K562 (cell line): ENCODE data around the gene GLG1. TPM values are rescaled to one million over a fixed set of nuclear protein-coding genes. Genes with fewer than 3 reads are reported as not detected.
"Not testable (repeated sequence)": the region's sequence is repeated elsewhere in the genome, so short reads cannot be mapped to it uniquely, and the experiment has no call there.

Source experiments
- ATAC-seq: fragments of 200-7000 bp; cut with Tn5 transposase; 3 replicates; pipeline ENCODE4 v1.9.1; 2020; ENCODE audit warnings: moderate library complexity
- BruUV-seq: library from RNA; stranded (reverse); fragments of 400-500 nt; replicated peaks from 2 replicates; lab custom pipeline; 2021; lab: Mats Ljungman, UMichigan
- CTCF ChIA-PET: fragments of 300-600 bp; formaldehyde crosslinking; extraction: SDS; loops from one replicate; lab custom pipeline; 2021; ENCODE audit warnings: low intra/inter-chr PET ratio; lab: Yijun Ruan, JAX
- POLR2A ChIA-PET: fragments of 300-600, 350-650 bp; sonication (Branson Sonifier 250); formaldehyde crosslinking; extraction: SDS; loops from one replicate; lab custom pipeline; 2021; ENCODE audit warnings: antibody characterized with exemption, inconsistent platforms; lab: Yijun Ruan, JAX
- DNase-seq, 4 experiments: peaks; one replicate each; pipeline versions ENCODE4 v3.0.0 to v3.0.0-alpha.2; 2011 to 2018; ENCODE audit warnings: low spot score in 3 of 4, mixed read lengths in 3 of 4; ENCODE audit errors: extremely low read depth in 1 of 4
- FAIRE-seq: peaks from 2 replicates; lab custom pipeline; 2011; peaks lifted over from hg19 to GRCh38; lab: Jason Lieb, UNC
- H2AFZ ChIP-seq: 2 replicates; pipeline ENCODE4 v1.6.0; 2011; ENCODE audit warnings: low read depth, low read length, control low read depth, inconsistent platforms
- H3K27ac ChIP-seq: fragments of 200-600 bp; 3 replicates; pipeline ENCODE4 v1.8.0; 2011; ENCODE audit warnings: low read depth, mild to moderate bottlenecking, control low read depth, inconsistent platforms, low read length, moderate library complexity, mixed read lengths; ENCODE audit errors: extremely low read depth
- H3K27me3 ChIP-seq, 2 experiments: fragments of 300-600 bp in 1 of 2; 2 replicates in 1 of 2; 3 replicates in 1 of 2; pipeline versions ENCODE4 v1.6.0 to v1.8.0; 2011; ENCODE audit warnings: inconsistent platforms in 2 of 2, low read length in 2 of 2, mild to moderate bottlenecking in 1 of 2, mixed read lengths in 1 of 2, moderate library complexity in 1 of 2; ENCODE audit not compliant: control insufficient read depth in 2 of 2, insufficient read depth in 2 of 2
- H3K36me3 ChIP-seq: fragments of 300-600 bp; 3 replicates; pipeline ENCODE4 v1.8.0; 2011; ENCODE audit warnings: mild to moderate bottlenecking, low read length, inconsistent platforms; ENCODE audit not compliant: control insufficient read depth, insufficient read depth
- H3K4me1 ChIP-seq, 2 experiments: fragments of 200-600 bp in 1 of 2; replicated peaks in 1 of 2; 2 replicates in 1 of 2; 3 replicates in 1 of 2; pipeline versions ENCODE4 v1.5.1 to v1.8.0; 2011; ENCODE audit warnings: inconsistent platforms in 2 of 2, low read length in 2 of 2, mild to moderate bottlenecking in 1 of 2, mixed read lengths in 1 of 2, moderate library complexity in 1 of 2; ENCODE audit not compliant: control insufficient read depth in 2 of 2, insufficient read depth in 2 of 2
- H3K4me2 ChIP-seq: 2 replicates; pipeline ENCODE4 v1.6.1; 2011; ENCODE audit warnings: low read length, control low read depth, inconsistent platforms, mixed read lengths; ENCODE audit not compliant: insufficient read depth
- H3K4me3 ChIP-seq: fragments of 200-600 bp; sonication (generic), shearing (Covaris generic); 2 replicates; pipeline ENCODE4 v1.5.1; 2016; ENCODE audit warnings: control low read depth, inconsistent platforms
- H3K79me2 ChIP-seq: fragments of 200-600 bp; 3 replicates; pipeline ENCODE4 v1.8.0; 2011; ENCODE audit warnings: low read length, inconsistent platforms; ENCODE audit not compliant: control insufficient read depth, insufficient read depth
- H3K9ac ChIP-seq, 2 experiments: 2 replicates each; pipeline versions ENCODE4 v1.6.0 to v1.6.1; 2011; ENCODE audit warnings: low read depth in 2 of 2, low read length in 2 of 2, control low read depth in 1 of 2, inconsistent platforms in 1 of 2, mild to moderate bottlenecking in 1 of 2, mixed read lengths in 1 of 2; ENCODE audit not compliant: insufficient read depth in 1 of 2
- H3K9me1 ChIP-seq: one replicate; pipeline ENCODE4 v1.6.0; 2011; ENCODE audit warnings: inconsistent platforms, mild to moderate bottlenecking, low read length, moderate library complexity; ENCODE audit not compliant: control insufficient read depth, insufficient read depth
- H3K9me3 ChIP-seq: replicated peaks from 2 replicates; pipeline ENCODE4 v1.5.1; 2011; ENCODE audit warnings: low read depth, low read length, inconsistent platforms; ENCODE audit not compliant: control insufficient read depth, insufficient read depth
- H4K20me1 ChIP-seq: replicated peaks from 2 replicates; pipeline ENCODE4 v1.6.1; 2011; ENCODE audit warnings: low read length, inconsistent platforms, mixed read lengths; ENCODE audit not compliant: control insufficient read depth, insufficient read depth
- C11orf30 ChIP-seq: fragments of 450-650 bp; IDR thresholded peaks from 2 replicates; pipeline ENCODE4 v1.6.1; 2016; ENCODE audit warnings: low read depth, mild to moderate bottlenecking
- ZNF316 ChIP-seq: fragments of 450-650 bp; IDR thresholded peaks from 2 replicates; pipeline ENCODE4 v1.6.1; 2016
- WGBS: fragments of 100-300 bp; shearing (Covaris generic); methylation state at CpG from one replicate; pipeline ENCODE4 v1.1.6; 2016; ENCODE audit warnings: low coverage, mixed read lengths; ENCODE audit not compliant: insufficient coverage; ENCODE audit errors: missing lambda C conversion rate; 5-methylcytosine and 5-hydroxymethylcytosine counted together
- in situ Hi-C: fragments of 300-500 bp; cut with MboI; formaldehyde crosslinking; loops from 4 replicates; pipeline ENCODE4 v1.15.0; 2018; ENCODE audit warnings: inconsistent platforms, mixed read lengths
- intact Hi-C: fragments of 100-400 bp; cut with micrococcal nuclease; formaldehyde crosslinking; loops from 2 replicates; pipeline ENCODE4 v1.14.2; 2022
- polyA plus RNA-seq, 8 experiments: library from polyadenylated mRNA; depleted of rRNA in 4 of 8; stranded (reverse) in 5 of 8; unstranded in 3 of 8; fragments of >200 nt; fragmentation: Nextera tagmentation in 2 of 8; fragmentation: Illumina TruSeq in 1 of 8; extraction: Ambion mirVana in 2 of 8; extraction: Trizol in 1 of 8; gene quantifications; 2 replicates each; pipeline versions ENCODE4 v1.2.1 to v1.2.3, GENCODE V29; 2011 to 2014; ENCODE audit warnings: inconsistent platforms in 1 of 8, missing spikeins in 1 of 8
- total RNA-seq, 7 experiments: library from RNA; depleted of rRNA in 6 of 7; stranded (reverse); fragments of >200 nt in 6 of 7; fragmentation: Illumina TruSeq in 2 of 7; extraction: Trizol in 2 of 7; gene quantifications; 2 replicates each; pipeline versions ENCODE4 v1.2.1 to v1.2.3, GENCODE V29; 2011 to 2021; ENCODE audit warnings: low replicate concordance in 1 of 7
- TF ChIP-seq, protein P1 (sequence below), 2 experiments: fragments of 450-650 bp; IDR thresholded peaks; 2 replicates each; pipeline ENCODE4 v1.6.1; 2016

The GLG1 gene
- total and polyA plus RNA-seq, 9 of the 15 experiments (the other 6 are each of a cell fraction or from before 2014, with no cell fraction given): 6.2 to 36.0 (median 23.6) TPM

DNA sequence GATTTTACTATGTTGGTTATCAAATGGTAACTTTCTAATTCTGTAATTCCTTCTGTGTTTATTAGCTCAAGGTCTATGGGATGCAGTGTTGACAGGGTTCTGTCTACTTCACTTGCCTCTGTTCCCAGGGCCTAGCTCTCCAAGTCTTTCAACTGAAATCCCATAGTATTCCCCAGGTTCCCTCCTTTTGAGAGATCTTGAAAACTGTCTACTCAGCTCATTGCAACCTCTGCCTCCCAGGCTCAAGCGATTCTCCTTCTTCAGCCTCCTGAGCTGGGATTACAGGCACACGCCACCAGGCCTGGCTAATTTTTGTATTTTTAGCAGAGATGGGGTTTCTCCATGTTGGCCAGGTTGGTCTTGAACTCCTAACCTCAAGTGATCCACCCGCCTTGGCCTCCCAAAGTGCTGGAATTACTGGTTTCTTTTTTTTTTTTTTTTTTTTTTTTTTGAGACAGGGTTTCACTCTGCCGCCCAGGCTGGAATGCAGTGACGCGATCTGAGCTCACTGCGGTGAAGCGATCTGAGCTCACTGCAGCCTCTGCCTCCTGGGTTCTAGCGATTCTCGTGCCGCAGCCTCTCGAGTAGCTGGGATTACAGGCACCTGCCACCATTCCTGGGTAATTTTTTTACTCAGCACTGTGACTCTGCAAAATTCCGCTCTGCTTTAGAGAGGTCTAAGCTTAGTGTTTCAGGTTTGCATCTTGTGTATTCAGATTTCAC lies 163.1 kb downstream of the GLG1 start:
- H3K27me3 ChIP-seq, ATAC-seq, H3K36me3 ChIP-seq, H4K20me1 ChIP-seq, H3K9me3 ChIP-seq, H3K79me2 ChIP-seq, BruUV-seq, H3K4me2 ChIP-seq, H3K27ac ChIP-seq, CTCF ChIA-PET, H3K4me3 ChIP-seq, H3K9me1 ChIP-seq, DNase-seq, H3K9ac ChIP-seq, H2AFZ ChIP-seq, H3K4me1 ChIP-seq: not testable (repeated sequence)
- peak; percentile 74 for FAIRE-seq
- intact Hi-C loops (loop anchor here (2.0 kb wide), 1 partner anchor 119 kb away; no protein-coding TSS in a partner anchor), in situ Hi-C loops (loop anchor here (5.0 kb wide), 1 partner anchor 119 kb away; no protein-coding TSS in a partner anchor)
- TF ChIP-seq C11orf30: peak; percentile 59
- TF ChIP-seq, protein P1, sequence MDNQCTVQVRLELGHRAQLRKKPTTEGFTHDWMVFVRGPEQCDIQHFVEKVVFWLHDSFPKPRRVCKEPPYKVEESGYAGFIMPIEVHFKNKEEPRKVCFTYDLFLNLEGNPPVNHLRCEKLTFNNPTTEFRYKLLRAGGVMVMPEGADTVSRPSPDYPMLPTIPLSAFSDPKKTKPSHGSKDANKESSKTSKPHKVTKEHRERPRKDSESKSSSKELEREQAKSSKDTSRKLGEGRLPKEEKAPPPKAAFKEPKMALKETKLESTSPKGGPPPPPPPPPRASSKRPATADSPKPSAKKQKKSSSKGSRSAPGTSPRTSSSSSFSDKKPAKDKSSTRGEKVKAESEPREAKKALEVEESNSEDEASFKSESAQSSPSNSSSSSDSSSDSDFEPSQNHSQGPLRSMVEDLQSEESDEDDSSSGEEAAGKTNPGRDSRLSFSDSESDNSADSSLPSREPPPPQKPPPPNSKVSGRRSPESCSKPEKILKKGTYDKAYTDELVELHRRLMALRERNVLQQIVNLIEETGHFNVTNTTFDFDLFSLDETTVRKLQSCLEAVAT (IDR thresholded peaks at IDR 0.05): peak in 1 of 2 experiments; percentile 56; a peak in 1 of 4 replicates
- peak; percentile 62 for TF ChIP-seq ZNF316
- POLR2A ChIA-PET: interaction anchor here (1.6 kb wide), 1 partner anchor 10 kb away, joined by 4 read pairs; no protein-coding TSS in a partner anchor
- WGBS: 92% methylated on average over 9 of the region's 13 CpGs
